Activated B cell treated with CpG ODN at 0.5 μM for 24 hours (primary cell): Measurements from ENCODE around the gene IL7R. TPM values are rescaled to one million over a fixed set of nuclear protein-coding genes. Genes with fewer than 3 reads are reported as not detected.
"Not testable (repeated sequence)": the region's sequence is repeated elsewhere in the genome, so short reads cannot be mapped to it uniquely, and the experiment has no call there.

Experiments used
- ATAC-seq: fragments of 200-7000 bp; cut with Tn5 transposase; one replicate; pipeline ENCODE4 v1.10.0; 2021; ENCODE audit warnings: low read depth, mild to moderate bottlenecking, moderate library complexity
- CTCF ChIA-PET: fragments of 350-600 bp; sonication (Branson Sonifier 250); formaldehyde crosslinking; loops from one replicate; lab custom pipeline; 2021; ENCODE audit warnings: antibody characterized with exemption; lab: Charles Lee
- POLR2A ChIA-PET: fragments of 350-600 bp; sonication (Branson Sonifier 250); formaldehyde crosslinking; loops from one replicate; lab custom pipeline; 2021; ENCODE audit warnings: antibody characterized with exemption; lab: Charles Lee
- DNase-seq: peaks from one replicate; pipeline ENCODE4 v3.0.0; 2022
- H3K27ac Mint-ChIP-seq: one replicate; pipeline ENCODE4 v1.8.0; 2020; ENCODE audit warnings: mixed read lengths
- H3K27me3 Mint-ChIP-seq: one replicate; pipeline ENCODE4 v1.8.0; 2021; ENCODE audit warnings: mixed read lengths
- H3K36me3 Mint-ChIP-seq: one replicate; pipeline ENCODE4 v1.8.0; 2021; ENCODE audit warnings: low read depth, mixed read lengths
- H3K4me1 Mint-ChIP-seq: one replicate; pipeline ENCODE4 v1.8.0; 2021; ENCODE audit warnings: mixed read lengths
- H3K4me3 Mint-ChIP-seq: one replicate; pipeline ENCODE4 v1.8.0; 2020; ENCODE audit warnings: mild to moderate bottlenecking, mixed read lengths
- H3K9me3 Mint-ChIP-seq: one replicate; pipeline ENCODE4 v1.8.0; 2020; ENCODE audit warnings: mixed read lengths
- intact Hi-C: fragments of 100-400 bp; cut with micrococcal nuclease; formaldehyde crosslinking; loops from one replicate; pipeline ENCODE4 v1.15.1; 2024
- total RNA-seq: library from RNA; stranded (reverse); gene quantifications from 2 replicates; pipeline ENCODE4 v1.2.3, GENCODE V29; 2022
- TF ChIP-seq, protein P1 (sequence below): fragments of 200-600 bp; IDR thresholded peaks from one replicate; pipeline ENCODE4 v1.8.0; 2022; ENCODE audit warnings: antibody characterized with exemption, mild to moderate bottlenecking

IL7R gene
- total RNA-seq, 1 donor from 2014 or later = 3.0 TPM

DNA sequence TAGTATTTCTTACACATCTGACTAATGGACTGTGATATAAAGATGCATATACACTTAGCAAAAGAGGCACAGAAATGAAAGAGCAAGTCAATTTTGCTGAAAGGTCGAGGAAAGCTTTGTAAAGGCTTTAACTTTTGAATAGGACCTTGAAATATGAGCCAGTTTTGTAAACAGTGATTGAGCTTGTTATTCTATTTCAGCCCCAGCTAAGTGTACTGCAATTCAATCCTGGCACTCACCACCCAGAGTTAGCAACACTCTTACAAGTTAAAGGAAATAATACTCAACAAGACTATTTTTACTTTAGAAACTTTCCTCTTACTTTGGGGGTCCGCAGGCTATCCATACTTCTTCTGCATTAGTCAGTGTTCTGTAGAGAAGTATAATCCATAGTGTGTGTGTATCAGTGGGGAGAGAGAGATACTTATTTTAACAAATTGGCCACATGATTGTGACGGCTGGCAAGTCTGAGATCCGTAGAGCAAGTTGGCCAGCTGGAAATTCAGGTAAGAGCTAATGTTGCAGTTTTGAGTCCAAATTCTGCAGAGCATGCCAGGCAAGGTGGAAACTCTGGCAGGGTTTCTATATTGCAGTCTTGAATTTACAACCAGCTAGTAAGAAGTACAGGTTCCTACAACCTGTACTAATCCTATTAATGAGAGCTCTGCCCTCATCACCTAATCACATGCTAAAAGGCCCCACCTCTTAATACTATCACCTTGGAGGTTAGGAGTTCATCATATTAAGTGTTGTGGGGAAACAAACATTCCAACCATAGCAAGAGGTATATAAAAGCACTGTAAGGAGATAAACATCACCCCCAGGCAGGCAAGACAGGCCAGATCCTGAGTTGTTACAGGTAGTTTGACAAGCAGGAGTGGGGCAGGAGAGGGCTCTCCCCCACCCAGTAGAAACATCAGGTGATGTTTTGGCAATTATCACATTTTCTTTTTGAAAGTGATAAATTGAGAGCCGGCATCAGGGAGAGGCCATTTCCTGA is 33.6 kb downstream of the IL7R start:
- DNase-seq (no peak), ATAC-seq (no peak)
- POLR2A ChIA-PET = no interaction called here
- H3K27me3 Mint-ChIP-seq = no peaks in the 10 kb centered on the region
- H3K36me3 Mint-ChIP-seq = no peaks in the 10 kb centered on the region
- intact Hi-C loops = no loop called here
- H3K27ac Mint-ChIP-seq = no peak overlapping the region
- no peaks in the 10 kb centered on the region for H3K9me3 Mint-ChIP-seq
- H3K4me3 Mint-ChIP-seq = no peak overlapping the region
- TF ChIP-seq, protein P1, sequence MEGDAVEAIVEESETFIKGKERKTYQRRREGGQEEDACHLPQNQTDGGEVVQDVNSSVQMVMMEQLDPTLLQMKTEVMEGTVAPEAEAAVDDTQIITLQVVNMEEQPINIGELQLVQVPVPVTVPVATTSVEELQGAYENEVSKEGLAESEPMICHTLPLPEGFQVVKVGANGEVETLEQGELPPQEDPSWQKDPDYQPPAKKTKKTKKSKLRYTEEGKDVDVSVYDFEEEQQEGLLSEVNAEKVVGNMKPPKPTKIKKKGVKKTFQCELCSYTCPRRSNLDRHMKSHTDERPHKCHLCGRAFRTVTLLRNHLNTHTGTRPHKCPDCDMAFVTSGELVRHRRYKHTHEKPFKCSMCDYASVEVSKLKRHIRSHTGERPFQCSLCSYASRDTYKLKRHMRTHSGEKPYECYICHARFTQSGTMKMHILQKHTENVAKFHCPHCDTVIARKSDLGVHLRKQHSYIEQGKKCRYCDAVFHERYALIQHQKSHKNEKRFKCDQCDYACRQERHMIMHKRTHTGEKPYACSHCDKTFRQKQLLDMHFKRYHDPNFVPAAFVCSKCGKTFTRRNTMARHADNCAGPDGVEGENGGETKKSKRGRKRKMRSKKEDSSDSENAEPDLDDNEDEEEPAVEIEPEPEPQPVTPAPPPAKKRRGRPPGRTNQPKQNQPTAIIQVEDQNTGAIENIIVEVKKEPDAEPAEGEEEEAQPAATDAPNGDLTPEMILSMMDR = no peak
- no peaks in the 10 kb centered on the region for H3K4me1 Mint-ChIP-seq
- CTCF ChIA-PET = no interaction called here

GRCh38 chr5:35892799-35893198 is 36.1 kb downstream of the IL7R start:
- DNase-seq, H3K27ac Mint-ChIP-seq, H3K27me3 Mint-ChIP-seq, POLR2A ChIA-PET, CTCF ChIA-PET, H3K9me3 Mint-ChIP-seq, H3K36me3 Mint-ChIP-seq, H3K4me3 Mint-ChIP-seq, ATAC-seq, intact Hi-C loops, H3K4me1 Mint-ChIP-seq: not testable (repeated sequence)

DNA sequence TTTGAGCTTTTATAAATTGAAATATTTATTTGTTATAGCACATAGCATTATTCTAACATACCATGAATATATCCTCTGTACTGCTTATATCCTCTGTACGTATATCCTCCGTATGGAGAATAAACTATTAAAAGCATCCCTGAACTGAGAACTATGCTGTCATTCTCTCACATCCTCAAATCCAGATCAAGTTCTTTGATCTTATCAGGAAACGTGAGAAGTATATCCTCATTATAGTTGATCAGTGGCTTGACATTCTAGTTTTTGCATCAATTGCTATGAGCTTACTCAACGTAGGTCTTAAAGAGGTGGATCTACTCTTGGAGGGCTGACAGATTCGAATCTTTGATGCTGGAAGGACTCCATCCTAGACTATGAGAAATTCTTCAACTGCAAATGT is 37.4 kb downstream of the IL7R start:
- intact Hi-C loops = no loop called here
- TF ChIP-seq, protein P1 = no peak
- Mint-ChIP-seq H3K4me3 (no peak overlapping the region), H3K27ac (no peak overlapping the region), H3K27me3 (no peaks in the 10 kb centered on the region), H3K36me3 (no peaks in the 10 kb centered on the region), H3K4me1 (no peaks in the 10 kb centered on the region), H3K9me3 (no peaks in the 10 kb centered on the region)
- ChIA-PET CTCF (no interaction called here), POLR2A (no interaction called here)
- ATAC-seq (no peak), DNase-seq (no peak)

DNA sequence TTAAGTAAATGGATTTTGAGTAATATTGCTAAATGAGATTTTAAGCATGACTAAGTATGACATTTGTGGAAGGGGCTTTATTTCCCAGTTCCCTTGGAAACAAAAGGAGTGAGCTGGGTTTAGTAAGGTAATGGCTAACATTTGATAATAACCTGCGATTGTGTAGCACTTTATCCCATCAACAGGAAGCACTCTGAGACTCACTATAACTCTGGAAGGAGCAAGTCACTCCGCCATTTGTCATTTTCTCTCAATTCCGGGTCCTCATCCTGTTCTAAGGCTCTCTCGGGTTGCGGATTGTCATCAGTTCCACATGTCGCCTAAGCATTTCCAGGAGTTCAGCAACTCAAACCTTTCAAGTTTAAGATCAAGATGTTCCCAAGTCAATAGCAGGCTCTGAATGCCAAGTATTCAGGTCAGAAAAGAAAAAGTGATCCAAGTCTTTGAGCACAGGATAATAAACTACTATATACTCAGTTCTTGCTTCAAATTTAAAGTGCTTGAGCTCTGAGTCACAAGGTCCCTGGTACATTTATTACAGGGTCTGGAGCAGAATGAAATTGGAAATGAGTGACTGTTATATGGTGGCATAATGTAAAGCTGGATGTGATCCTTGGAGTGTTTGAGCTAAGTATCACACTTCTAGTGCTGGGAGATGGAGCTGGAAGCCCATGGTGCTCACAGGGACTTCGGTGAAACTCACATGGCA is 42.4 kb downstream of the IL7R start:
- Mint-ChIP-seq H3K4me3 (no peak overlapping the region), H3K9me3 (peaks cover 3% of the 10 kb centered on the region), H3K4me1 (peaks cover 3% of the 10 kb centered on the region), H3K27ac (no peak overlapping the region), H3K27me3 (no peaks in the 10 kb centered on the region), H3K36me3 (no peaks in the 10 kb centered on the region)
- POLR2A ChIA-PET = no interaction called here
- intact Hi-C loops = no loop called here
- CTCF ChIA-PET = no interaction called here
- ATAC-seq = no peak
- TF ChIP-seq, protein P1 = no peak
- no peak for DNase-seq

DNA sequence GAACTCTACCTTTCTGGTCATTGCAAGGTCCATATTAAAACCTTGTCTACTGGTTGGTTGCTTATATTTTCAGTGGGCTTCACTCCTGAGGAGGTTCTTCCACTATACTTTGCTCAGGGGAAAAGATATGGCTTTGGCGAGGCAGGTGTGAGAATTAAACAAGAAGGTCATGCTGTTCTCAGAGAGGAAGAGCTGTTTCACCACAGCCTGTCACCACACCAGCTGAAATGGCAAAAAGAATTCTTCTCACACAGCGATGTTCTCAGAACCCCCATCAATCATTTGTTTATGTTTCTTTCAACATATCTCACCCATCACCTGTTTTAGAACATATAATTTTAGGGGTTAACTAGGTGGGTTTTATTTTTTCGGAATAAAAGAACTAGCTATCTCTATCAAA is 43.1 kb downstream of the IL7R start:
- CTCF ChIA-PET = no interaction called here
- intact Hi-C loops = no loop called here
- ATAC-seq (no peak), DNase-seq (no peak)
- Mint-ChIP-seq H3K9me3 (peaks cover 5% of the 10 kb centered on the region), H3K36me3 (no peaks in the 10 kb centered on the region), H3K4me3 (no peak overlapping the region), H3K27me3 (no peaks in the 10 kb centered on the region), H3K4me1 (peaks cover 6% of the 10 kb centered on the region), H3K27ac (no peak overlapping the region)
- TF ChIP-seq, protein P1 = no peak
- POLR2A ChIA-PET = no interaction called here
